Activated T-cell treated with anti-CD3 and anti-CD28 coated beads, Interleukin-2, amount 50 U/mL, for 4 hours (primary cell): ENCODE results near the gene CAMTA1. TPM values are rescaled to one million over a fixed set of nuclear protein-coding genes. Genes with fewer than 3 reads are reported as not detected.

ENCODE experiments used
- ATAC-seq, 2 donors: fragments of 200-7000 bp; cut with Tn5 transposase; one replicate each; pipeline ENCODE4 v1.10.0; 2021
- DNase-seq: peaks from one replicate; pipeline ENCODE4 v3.0.0-alpha.2; 2020
- H3K27me3 Mint-ChIP-seq: one replicate; pipeline ENCODE4 v1.8.0; 2021; ENCODE audit warnings: low read depth, mixed read lengths
- H3K36me3 Mint-ChIP-seq: one replicate; pipeline ENCODE4 v1.8.0; 2022; ENCODE audit warnings: mixed read lengths; ENCODE audit not compliant: insufficient read depth
- H3K4me1 Mint-ChIP-seq: one replicate; pipeline ENCODE4 v1.8.0; 2021; ENCODE audit warnings: low read depth, mixed read lengths
- H3K4me3 Mint-ChIP-seq: one replicate; pipeline ENCODE4 v1.8.0; 2021; ENCODE audit warnings: mild to moderate bottlenecking, moderate library complexity, mixed read lengths
- H3K9me3 Mint-ChIP-seq: one replicate; pipeline ENCODE4 v1.8.0; 2021; ENCODE audit warnings: mixed read lengths
- total RNA-seq, 3 donors: library from RNA; stranded (reverse); gene quantifications; one replicate each; pipeline ENCODE4 v1.2.1, GENCODE V29; 2021

CAMTA1 gene
- total RNA-seq, 3 donors from 2014 or later, result 47.5 to 50.3 (median 47.7) TPM

- Mint-ChIP-seq H3K27me3 (peaks cover 30% of the 10 kb centered on the region), H3K4me1 (no peaks in the 10 kb centered on the region), H3K9me3 (peaks cover 6% of the 10 kb centered on the region), H3K4me3 (no peak overlapping the region), H3K36me3 (peaks cover 3% of the 10 kb centered on the region)
- no peak for DNase-seq
- no peak for ATAC-seq
Observed at GRCh38 chr1:6996866-6997265, 211.6 kb downstream of the CAMTA1 start.

DNA sequence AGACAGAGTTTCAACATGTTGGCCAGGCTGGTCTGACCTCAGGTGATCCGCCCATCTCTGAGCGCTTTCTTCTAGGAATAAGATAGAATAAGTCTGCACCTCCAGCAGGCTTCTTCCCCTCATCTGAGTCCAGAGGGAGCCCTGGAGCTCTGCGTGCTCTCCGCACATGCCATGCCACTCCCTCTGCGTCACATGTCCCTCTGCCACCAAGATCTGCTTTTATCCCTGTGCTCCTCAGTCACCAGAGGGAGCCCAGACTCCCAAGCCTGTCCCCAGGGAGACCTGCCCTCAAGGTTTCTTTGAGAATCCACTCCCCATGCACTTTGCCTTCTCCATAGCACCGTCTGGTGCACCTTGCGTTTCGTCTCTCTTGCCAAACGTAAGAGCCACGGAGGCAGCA lies 213.0 kb downstream of the CAMTA1 start:
- H3K27me3 Mint-ChIP-seq, result peaks cover 28% of the 10 kb centered on the region
- no peaks in the 10 kb centered on the region for H3K4me1 Mint-ChIP-seq
- ATAC-seq (no peak), DNase-seq (no peak)
- peaks cover 3% of the 10 kb centered on the region for H3K36me3 Mint-ChIP-seq
- H3K4me3 Mint-ChIP-seq, result no peak overlapping the region
- H3K9me3 Mint-ChIP-seq, result peaks cover 3% of the 10 kb centered on the region

DNA sequence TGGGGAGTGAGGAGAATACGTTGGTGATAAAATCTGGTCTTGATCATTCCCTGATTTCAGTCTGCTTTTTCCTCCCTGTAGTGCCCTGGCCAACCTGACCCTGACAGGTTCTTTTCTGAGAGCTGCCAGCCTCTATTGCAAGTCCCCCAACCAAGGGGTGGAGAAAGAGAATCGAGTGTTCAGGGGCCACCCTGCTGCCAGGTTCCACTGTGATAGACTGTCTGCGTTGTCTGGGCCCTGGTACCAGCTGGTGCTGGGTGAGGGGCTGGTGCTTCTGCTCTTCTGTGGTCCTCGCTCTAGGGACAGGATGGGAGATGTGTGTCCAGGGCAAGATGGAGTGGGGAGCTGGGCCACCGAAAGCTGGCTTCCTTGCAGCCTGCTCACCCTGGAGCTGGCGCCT lies 214.6 kb downstream of the CAMTA1 start:
- DNase-seq, result no peak
- Mint-ChIP-seq H3K9me3 (no peaks in the 10 kb centered on the region), H3K27me3 (peaks cover 22% of the 10 kb centered on the region), H3K36me3 (no peaks in the 10 kb centered on the region), H3K4me1 (no peaks in the 10 kb centered on the region), H3K4me3 (no peak overlapping the region)
- ATAC-seq, result no peak

GRCh38 chr1:7000720-7001119 lies 215.5 kb downstream of the CAMTA1 start:
- Mint-ChIP-seq H3K4me3 (no peak overlapping the region), H3K36me3 (no peaks in the 10 kb centered on the region), H3K27me3 (peaks cover 16% of the 10 kb centered on the region), H3K9me3 (no peaks in the 10 kb centered on the region), H3K4me1 (no peaks in the 10 kb centered on the region)
- DNase-seq (no peak), ATAC-seq (peak; percentile 32 to 34)

- ATAC-seq (no peak), DNase-seq (no peak)
- Mint-ChIP-seq H3K4me3 (no peak overlapping the region), H3K27me3 (peaks cover 15% of the 10 kb centered on the region), H3K4me1 (no peaks in the 10 kb centered on the region), H3K9me3 (no peaks in the 10 kb centered on the region), H3K36me3 (no peaks in the 10 kb centered on the region)
Observed at GRCh38 chr1:7002728-7003127, 217.5 kb downstream of the CAMTA1 start.

DNA sequence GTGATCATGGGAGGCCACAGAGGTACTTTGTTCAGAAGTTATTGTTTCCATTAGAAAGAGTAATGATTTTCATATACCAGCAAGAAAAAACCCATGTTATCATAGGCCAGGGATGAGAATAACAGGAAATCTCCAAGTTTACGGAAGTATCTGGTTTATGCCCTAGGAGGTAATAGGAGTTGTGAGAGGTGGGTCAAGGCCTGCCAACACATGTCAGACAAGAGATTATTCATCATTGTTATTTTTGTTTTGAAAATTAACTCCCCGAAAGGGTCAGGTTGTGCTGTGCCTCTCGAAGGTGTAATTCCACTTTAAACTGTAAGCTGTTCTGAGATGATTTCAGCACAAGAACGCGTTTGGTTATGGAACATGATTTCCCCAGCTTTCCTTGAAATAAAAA lies 218.4 kb downstream of the CAMTA1 start:
- no peaks in the 10 kb centered on the region for H3K36me3 Mint-ChIP-seq
- no peak for DNase-seq
- no peak overlapping the region for H3K4me3 Mint-ChIP-seq
- no peak for ATAC-seq
- no peaks in the 10 kb centered on the region for H3K4me1 Mint-ChIP-seq
- peaks cover 11% of the 10 kb centered on the region for H3K27me3 Mint-ChIP-seq
- H3K9me3 Mint-ChIP-seq, result no peaks in the 10 kb centered on the region

GRCh38 chr1:7004181-7004580 lies 218.9 kb downstream of the CAMTA1 start:
- Mint-ChIP-seq H3K36me3 (no peaks in the 10 kb centered on the region), H3K4me3 (no peak overlapping the region), H3K9me3 (no peaks in the 10 kb centered on the region), H3K4me1 (no peaks in the 10 kb centered on the region), H3K27me3 (peaks cover 11% of the 10 kb centered on the region)
- ATAC-seq (no peak), DNase-seq (no peak)

- ATAC-seq (no peak), DNase-seq (no peak)
- no peaks in the 10 kb centered on the region for H3K36me3 Mint-ChIP-seq
- no peaks in the 10 kb centered on the region for H3K4me1 Mint-ChIP-seq
- H3K9me3 Mint-ChIP-seq, result no peaks in the 10 kb centered on the region
- H3K27me3 Mint-ChIP-seq, result peaks cover 11% of the 10 kb centered on the region
- no peak overlapping the region for H3K4me3 Mint-ChIP-seq
Observed at GRCh38 chr1:7005762-7006161, 220.5 kb downstream of the CAMTA1 start.

- Mint-ChIP-seq H3K27me3 (peaks cover 5% of the 10 kb centered on the region), H3K4me3 (no peak overlapping the region), H3K4me1 (no peaks in the 10 kb centered on the region), H3K9me3 (no peaks in the 10 kb centered on the region), H3K36me3 (no peaks in the 10 kb centered on the region)
- DNase-seq (no peak), ATAC-seq (no peak)
Observed at GRCh38 chr1:7006996-7007871, 222.0 kb downstream of the CAMTA1 start.

DNA sequence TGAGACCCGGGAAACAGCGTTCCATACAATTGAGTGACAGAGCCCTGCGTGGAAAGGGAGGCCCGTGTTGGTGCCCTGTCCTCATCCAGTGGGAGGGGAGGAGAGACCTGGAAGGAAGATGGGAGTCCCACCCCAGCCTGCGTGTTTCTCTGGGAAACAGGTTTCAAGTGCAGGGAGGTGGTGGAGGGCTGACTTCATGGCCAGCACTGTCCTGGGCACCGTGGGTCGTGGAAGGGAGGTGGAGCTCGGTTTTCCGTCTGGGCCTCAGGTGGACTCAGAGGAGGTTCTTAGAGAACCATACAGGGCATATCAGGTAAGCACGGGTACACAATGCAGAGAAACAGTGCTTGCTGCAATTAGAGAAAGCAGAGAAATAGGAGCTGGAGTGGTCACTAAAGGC lies 222.6 kb downstream of the CAMTA1 start:
- ATAC-seq (no peak), DNase-seq (no peak)
- Mint-ChIP-seq H3K27me3 (peaks cover 5% of the 10 kb centered on the region), H3K36me3 (no peaks in the 10 kb centered on the region), H3K4me1 (no peaks in the 10 kb centered on the region), H3K9me3 (no peaks in the 10 kb centered on the region), H3K4me3 (no peak overlapping the region)

- ATAC-seq, result no peak
- Mint-ChIP-seq H3K4me3 (no peak overlapping the region), H3K9me3 (no peaks in the 10 kb centered on the region), H3K36me3 (no peaks in the 10 kb centered on the region), H3K27me3 (peaks cover 5% of the 10 kb centered on the region), H3K4me1 (no peaks in the 10 kb centered on the region)
- no peak for DNase-seq
Observed at GRCh38 chr1:7008331-7008730, 223.1 kb downstream of the CAMTA1 start.

- Mint-ChIP-seq H3K36me3 (no peaks in the 10 kb centered on the region), H3K27me3 (peaks cover 3% of the 10 kb centered on the region), H3K4me1 (no peaks in the 10 kb centered on the region), H3K4me3 (no peak overlapping the region), H3K9me3 (no peaks in the 10 kb centered on the region)
- ATAC-seq, result no peak
- DNase-seq, result no peak
Observed at GRCh38 chr1:7008975-7009740, 223.9 kb downstream of the CAMTA1 start.

DNA sequence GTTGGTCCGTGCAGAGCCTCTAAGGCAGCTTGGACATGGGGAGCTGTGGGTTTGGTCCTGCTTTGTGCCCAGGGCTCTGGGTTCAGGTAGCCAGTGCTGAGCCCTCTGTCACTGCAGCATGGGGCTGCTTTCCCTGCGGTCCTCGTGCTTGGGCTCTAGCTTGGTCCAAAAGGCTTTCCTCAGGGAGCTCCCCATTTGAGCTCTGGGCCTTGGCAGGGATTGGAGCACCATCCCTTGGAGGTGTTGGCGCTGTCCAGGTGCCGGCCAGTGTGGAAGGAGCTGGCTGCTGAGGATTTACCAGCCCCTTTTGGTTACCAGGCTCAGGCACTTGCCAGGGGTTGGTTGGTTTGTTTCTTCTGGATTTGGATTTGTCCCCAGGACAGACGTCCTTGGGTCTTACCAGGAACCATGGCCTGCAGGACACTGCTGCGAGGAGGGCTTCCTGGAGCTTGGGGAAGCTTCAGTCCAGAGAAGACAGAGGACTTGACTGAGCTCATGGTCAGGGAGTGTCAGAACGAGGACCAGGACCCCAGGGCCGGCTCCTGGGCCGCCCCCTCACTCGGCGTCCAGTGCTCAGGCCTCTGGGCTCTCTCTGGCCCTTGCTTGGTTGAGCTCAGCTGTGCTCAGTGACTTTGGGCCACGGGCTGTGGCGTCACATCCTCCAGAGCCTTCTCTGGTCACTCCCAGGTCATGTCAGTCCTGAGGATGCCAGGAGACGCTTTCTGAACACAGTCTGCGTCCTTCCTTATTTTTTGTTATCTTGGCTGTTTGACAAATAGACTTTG lies 224.7 kb downstream of the CAMTA1 start:
- Mint-ChIP-seq H3K4me3 (no peak overlapping the region), H3K4me1 (no peaks in the 10 kb centered on the region), H3K27me3 (peaks cover 3% of the 10 kb centered on the region), H3K36me3 (no peaks in the 10 kb centered on the region), H3K9me3 (no peaks in the 10 kb centered on the region)
- ATAC-seq (no peak), DNase-seq (no peak)

DNA sequence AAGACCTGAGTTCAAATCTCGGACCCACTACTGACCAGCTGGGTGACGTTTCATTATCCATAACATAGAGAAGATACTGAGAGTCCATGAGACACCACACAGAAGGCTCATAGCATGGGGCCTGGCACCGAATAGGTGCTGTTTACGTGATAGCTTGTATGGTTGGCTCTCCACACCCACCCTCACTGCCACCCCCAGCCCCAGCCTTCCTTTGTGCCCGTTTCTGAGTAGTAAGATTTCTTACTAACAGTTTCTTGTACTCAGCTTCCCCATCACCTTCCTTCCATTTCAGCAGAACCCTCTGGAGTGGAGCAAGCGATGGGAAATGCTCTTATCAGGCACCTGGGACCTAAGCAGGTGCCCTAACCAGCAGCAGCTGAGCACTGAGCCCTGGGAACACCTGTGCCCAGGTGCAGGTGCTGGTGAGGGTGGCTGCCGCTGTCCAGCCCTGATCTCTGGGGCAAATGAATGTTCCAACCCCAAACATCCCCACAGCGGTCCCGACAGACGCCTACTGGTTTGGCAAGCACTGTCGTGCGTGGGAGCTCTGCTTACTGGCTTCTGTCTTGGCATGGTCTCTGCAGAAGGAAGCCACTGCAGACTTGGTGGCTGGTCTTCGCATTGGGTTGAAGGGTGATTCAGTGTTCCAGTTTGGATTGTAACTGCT lies 225.4 kb downstream of the CAMTA1 start:
- no peaks in the 10 kb centered on the region for H3K36me3 Mint-ChIP-seq
- no peaks in the 10 kb centered on the region for H3K9me3 Mint-ChIP-seq
- DNase-seq (no peak), ATAC-seq (no peak)
- H3K4me3 Mint-ChIP-seq, result no peak overlapping the region
- H3K27me3 Mint-ChIP-seq, result peaks cover 5% of the 10 kb centered on the region
- H3K4me1 Mint-ChIP-seq, result no peaks in the 10 kb centered on the region
